Fibroblast of pulmonary artery (primary cell): ENCODE data around the gene INO80D.
A peak's percentile ranks its signal among the peaks of the same experiment; 100 is the strongest.
"Not testable (repeated sequence)": the region's sequence is repeated elsewhere in the genome, so short reads cannot be mapped to it uniquely, and the experiment has no call there.

ENCODE experiments used
- DNase-seq: peaks from one replicate; pipeline ENCODE4 v3.0.0-alpha.2; 2010; ENCODE audit warnings: low read depth
- H3K4me3 ChIP-seq: replicated peaks from 2 replicates; pipeline ENCODE4 v1.5.1; 2011; ENCODE audit warnings: low read depth, mild to moderate bottlenecking, control low read depth, low read length, moderate library complexity
- TF ChIP-seq, protein P1 (sequence below): IDR thresholded peaks from 2 replicates; pipeline ENCODE4 v1.5.1; 2011; ENCODE audit warnings: mild to moderate bottlenecking, control low read depth, low read length, inconsistent platforms; ENCODE audit errors: missing control alignments

The INO80D gene

DNA sequence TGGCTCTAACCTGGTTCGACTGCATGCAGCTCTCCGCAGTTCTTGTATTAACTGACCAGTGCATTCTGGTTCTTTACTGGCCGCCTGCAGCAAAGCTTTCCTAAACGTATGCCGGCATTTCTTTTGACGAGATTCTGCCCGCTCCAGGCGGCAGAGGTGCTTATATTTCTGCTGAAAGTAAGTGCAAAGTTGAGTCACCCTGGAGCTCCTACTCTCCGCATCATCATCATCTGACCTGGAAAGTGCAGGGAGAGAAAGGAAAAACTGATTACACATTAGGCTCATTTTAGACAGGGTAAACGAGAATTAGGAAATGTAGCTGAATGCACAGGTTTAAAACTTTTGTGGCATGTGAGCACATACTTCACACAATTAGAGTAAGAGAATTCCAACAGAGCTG is 57.9 kb downstream of the INO80D start:
- TF ChIP-seq, protein P1, sequence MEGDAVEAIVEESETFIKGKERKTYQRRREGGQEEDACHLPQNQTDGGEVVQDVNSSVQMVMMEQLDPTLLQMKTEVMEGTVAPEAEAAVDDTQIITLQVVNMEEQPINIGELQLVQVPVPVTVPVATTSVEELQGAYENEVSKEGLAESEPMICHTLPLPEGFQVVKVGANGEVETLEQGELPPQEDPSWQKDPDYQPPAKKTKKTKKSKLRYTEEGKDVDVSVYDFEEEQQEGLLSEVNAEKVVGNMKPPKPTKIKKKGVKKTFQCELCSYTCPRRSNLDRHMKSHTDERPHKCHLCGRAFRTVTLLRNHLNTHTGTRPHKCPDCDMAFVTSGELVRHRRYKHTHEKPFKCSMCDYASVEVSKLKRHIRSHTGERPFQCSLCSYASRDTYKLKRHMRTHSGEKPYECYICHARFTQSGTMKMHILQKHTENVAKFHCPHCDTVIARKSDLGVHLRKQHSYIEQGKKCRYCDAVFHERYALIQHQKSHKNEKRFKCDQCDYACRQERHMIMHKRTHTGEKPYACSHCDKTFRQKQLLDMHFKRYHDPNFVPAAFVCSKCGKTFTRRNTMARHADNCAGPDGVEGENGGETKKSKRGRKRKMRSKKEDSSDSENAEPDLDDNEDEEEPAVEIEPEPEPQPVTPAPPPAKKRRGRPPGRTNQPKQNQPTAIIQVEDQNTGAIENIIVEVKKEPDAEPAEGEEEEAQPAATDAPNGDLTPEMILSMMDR, result no peak
- H3K4me3 ChIP-seq, result no peak overlapping the region
- no peak for DNase-seq

DNA sequence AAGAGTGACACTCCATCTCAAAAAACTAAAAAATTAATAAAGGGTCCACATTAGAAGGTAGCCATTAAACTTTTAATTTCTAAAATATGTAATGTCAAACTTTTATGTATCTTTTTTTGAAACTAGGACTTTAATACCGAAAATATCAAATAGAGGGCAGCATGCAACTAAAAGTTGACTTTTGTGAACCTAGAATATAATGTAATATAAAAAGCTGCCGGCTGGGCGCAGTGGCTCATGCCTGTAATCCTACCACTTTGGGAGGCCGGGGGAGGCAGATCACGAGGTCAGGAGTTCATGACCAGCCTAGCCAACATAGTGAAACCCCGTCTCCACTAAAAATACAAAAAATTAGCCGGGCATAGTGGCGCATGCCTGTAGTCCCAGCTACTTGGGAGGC is 62.8 kb downstream of the INO80D start:
- H3K4me3 ChIP-seq, result no peak overlapping the region
- TF ChIP-seq, protein P1, result no peak
- DNase-seq, result peak; percentile 11

DNA sequence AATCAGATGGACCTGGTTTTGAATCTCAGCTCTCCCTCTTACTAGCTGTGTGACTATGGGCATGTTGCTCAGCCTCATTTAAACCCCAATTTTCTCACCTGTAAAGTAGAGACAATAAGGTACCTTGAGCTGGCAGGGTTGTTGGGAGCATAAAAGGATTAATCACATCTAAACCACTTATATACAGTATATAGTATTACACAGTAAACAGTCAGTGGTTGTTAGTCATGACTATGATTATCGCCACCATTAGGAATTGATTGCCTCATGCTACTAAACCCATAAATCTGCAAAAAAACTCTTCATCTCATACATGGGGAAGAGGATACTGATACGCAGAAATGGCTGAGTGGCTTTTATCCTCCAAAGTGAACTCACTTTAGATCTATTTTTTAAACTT is 65.8 kb downstream of the INO80D start:
- TF ChIP-seq, protein P1, result no peak
- no peak overlapping the region for H3K4me3 ChIP-seq
- no peak for DNase-seq

DNA sequence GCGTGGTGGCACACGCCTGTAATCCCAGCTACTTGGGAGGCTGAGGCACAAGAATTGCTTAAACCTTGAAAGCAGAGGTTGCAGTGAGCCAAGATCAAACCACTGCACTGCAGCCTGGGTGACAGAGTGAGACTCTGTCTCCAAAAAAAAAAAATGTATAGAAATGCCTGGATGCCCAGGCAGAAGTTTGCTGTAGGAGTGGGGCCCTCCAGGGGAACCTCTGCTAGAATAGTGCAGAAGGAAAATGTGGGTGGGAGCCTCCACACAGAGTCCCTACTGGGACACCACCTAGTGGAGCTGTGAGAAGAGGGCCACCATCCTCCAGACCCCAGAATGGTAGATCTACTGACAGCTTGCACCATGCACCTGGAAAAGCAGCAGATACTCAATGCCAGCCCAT is 70.2 kb downstream of the INO80D start:
- not testable (repeated sequence) for DNase-seq, H3K4me3 ChIP-seq

DNA sequence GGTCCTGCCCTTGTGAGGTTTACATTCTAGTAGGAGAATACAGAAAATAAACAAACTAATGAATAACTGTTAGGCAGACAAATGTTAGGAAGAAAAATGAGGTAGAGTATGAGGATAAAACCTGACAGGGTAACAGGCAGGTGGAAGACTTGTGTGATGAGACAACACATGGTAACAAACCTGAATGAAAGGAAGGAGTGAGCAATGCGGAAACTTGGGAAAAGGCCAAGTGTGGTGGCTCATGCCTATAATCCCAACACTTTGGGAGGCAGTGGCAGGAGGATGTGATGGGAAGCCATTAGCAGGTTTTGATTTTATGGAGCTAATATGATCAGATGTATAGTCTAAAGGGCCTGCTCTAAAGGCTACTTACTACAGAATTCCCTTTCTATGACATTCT is 74.2 kb downstream of the INO80D start:
- TF ChIP-seq, protein P1, result no peak
- no peak overlapping the region for H3K4me3 ChIP-seq
- DNase-seq, result no peak

DNA sequence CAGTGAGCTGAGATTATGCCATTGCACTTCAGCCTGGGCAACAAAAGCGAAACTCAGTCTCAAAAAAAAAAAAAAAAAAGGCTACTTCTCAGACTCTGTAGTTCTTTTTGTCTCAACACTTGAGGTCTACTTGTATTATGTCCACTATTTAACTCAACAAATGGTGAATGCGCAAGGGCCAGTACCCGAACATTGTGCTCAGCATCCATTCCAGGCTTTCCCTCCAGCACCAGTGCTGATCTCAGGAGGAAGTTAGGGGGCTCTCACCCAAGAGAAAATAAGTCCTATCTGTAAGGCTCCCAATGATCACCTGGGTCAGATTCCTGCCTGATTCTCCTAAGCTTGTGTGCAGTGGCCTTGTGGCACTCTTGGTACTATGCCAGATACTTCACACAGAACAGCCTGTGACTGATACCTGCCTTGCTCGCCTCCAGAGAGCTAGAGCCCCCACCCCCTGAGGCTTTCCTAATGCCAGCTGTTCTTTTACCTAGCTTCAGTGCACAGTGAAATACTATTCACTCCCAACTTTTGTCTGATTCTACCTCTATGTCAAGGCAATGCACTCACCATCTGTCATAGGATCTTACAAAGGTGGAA is 74.9 kb downstream of the INO80D start:
- no peak overlapping the region for H3K4me3 ChIP-seq
- TF ChIP-seq, protein P1, result no peak
- no peak for DNase-seq

DNA sequence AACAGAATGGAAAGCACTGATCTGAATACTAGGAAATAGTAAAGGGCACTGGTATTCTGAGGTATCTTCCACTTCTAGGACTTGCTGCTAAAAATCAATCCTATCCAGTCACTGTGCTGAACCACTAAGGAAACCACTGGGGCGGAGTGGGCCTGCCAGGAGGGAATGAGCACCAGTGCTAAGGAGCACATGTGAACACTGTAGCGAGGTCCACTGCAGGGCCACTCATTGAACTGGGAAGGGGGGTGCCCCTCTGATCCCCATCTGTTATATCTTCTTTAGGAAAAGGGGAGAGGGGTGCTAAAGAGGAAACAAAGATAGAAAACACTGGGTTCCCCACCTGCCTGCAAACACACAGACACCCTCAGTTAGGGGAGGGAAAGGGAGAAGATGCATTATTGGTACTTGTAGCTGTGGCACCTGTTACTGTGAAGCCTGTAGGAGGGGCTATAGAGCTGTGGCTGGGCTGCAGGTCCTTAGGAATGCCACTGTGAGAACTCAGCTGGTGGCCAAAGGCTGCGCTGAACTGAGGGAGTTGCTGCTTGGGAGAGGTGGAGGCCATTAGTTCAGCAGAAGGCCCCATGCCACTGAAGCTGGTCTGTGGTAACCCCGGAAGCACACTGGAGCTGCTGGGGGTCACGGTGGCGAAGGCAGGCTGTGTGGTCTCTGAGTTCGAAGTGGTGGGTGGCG is 81.8 kb downstream of the INO80D start:
- TF ChIP-seq, protein P1, result peak; percentile 40
- H3K4me3 ChIP-seq, result no peak overlapping the region
- peak; percentile 34 for DNase-seq
